Testis (tissue), 3 donors: ENCODE data around the gene FOXL2. TPM values are rescaled to one million over a fixed set of nuclear protein-coding genes. Genes with fewer than 3 reads are reported as not detected.

ENCODE experiments used
- DNase-seq: peaks from one replicate; pipeline ENCODE4 v3.0.0-alpha.2; 2019
- H3K27ac ChIP-seq, 2 donors: fragments of 200-600 bp; sonication (generic); one replicate each; pipeline ENCODE4 v1.5.1; 2019
- H3K27me3 ChIP-seq: fragments of 200-600 bp; sonication (generic); one replicate; pipeline ENCODE4 v1.5.1; 2019
- H3K36me3 ChIP-seq: fragments of 200-600 bp; sonication (generic); one replicate; pipeline ENCODE4 v1.5.1; 2017; ENCODE audit warnings: low read depth; ENCODE audit errors: missing control alignments
- H3K4me1 ChIP-seq: fragments of 200-600 bp; sonication (generic); one replicate; pipeline ENCODE4 v1.5.1; 2019
- H3K4me3 ChIP-seq, 2 donors: fragments of 200-600 bp; sonication (generic); one replicate each; pipeline ENCODE4 v1.5.1; 2017 to 2019
- H3K9me3 ChIP-seq: fragments of 200-600 bp; sonication (generic); one replicate; pipeline ENCODE4 v1.5.1; 2017
- CTCF ChIP-seq, 3 experiments: fragments of 450-650 bp in 2 of 3; fragments of 200-600 bp in 1 of 3; sonication (generic) in 1 of 3; IDR thresholded peaks; one replicate each; pipeline ENCODE4 v1.5.1; 2016 to 2019; ENCODE audit warnings: antibody characterized with exemption in 3 of 3, mild to moderate bottlenecking in 2 of 3, moderate library complexity in 1 of 3
- POLR2A ChIP-seq: fragments of 450-650 bp; IDR thresholded peaks from one replicate; pipeline ENCODE4 v1.6.1; 2017; ENCODE audit warnings: antibody characterized with exemption, mild to moderate bottlenecking, moderate library complexity
- WGBS, 2 donors: methylation state at CpG; one replicate each; pipeline ENCODE4 v1.1.5; 2018; 5-methylcytosine and 5-hydroxymethylcytosine counted together
- intact Hi-C: fragments of 100-400 bp; cut with DNase I; formaldehyde crosslinking; loops from one replicate; pipeline ENCODE4 v1.15.1; 2023; ENCODE audit warnings: low total_unique reads
- polyA plus RNA-seq: library from polyadenylated mRNA; stranded (reverse); fragments of 350-450 nt; fragmentation: Illumina TruSeq; extraction: RNeasy Lipid Tissue Mini Kit (QIAGEN cat#74804); gene quantifications from one replicate; pipeline ENCODE4 v1.2.3, GENCODE V29; 2014; ENCODE audit warnings: low read depth, low replicate concordance; ENCODE audit not compliant: insufficient read depth
- total RNA-seq, 2 donors: library from RNA; depleted of rRNA; stranded (reverse); fragments of >200 nt; gene quantifications; one replicate each; pipeline ENCODE4 v1.2.3, GENCODE V29; 2016

Gene FOXL2
- total and polyA plus RNA-seq, 3 donors from 2014 or later = 1.3 to 2.6 (median 1.9) TPM

DNA sequence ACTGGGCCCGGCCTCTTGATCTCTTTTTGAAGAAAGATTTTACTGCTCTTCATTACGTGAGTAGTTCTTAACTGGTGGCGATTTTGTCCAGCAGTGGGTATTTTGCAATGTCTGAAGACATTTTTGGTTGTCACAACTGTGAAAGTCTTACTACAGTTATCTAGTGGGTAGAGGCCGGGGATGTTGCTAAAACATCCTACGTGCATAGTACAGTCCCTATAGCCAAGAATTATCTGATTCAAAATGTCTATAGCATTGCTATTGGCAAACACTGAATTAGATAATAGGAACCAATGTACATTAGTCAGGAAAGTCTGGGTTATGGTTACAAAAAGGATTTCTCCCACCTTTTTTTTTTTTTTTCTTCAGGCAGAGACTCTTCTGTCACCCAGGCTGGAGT lies 38.1 kb downstream of the FOXL2 start:
- intact Hi-C loops = no loop called here
- no peak for DNase-seq

DNA sequence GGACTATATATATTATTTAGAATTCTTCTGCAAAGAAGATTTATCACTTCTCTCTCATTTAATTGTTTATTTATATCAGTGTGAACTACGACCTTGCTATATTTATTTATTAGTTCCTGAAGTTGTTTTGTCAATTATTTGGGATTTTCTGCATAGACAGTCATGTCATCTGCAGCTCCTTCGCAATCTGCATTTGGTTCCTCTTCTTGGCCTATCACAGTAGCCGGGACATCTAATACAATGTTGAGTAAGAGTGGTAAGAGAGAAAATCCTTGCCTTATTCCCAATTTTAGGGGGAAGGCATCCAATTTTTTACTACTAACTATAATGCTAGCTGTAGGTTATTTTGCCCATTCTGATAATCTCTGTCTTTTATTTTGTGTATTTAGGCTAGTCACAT lies 39.4 kb downstream of the FOXL2 start:
- no peak for DNase-seq
- Histone ChIP-seq H3K36me3 (no peaks in the 10 kb centered on the region), H3K27ac (no peak overlapping the region), H3K27me3 (no peaks in the 10 kb centered on the region), H3K4me1 (no peaks in the 10 kb centered on the region), H3K4me3 (no peak overlapping the region), H3K9me3 (no peaks in the 10 kb centered on the region)
- TF ChIP-seq CTCF (IDR thresholded peaks at IDR 0.05) (no peak), POLR2A (no peak)
- intact Hi-C loops = no loop called here
- 85 to 89% methylated on average over 3 of the region's 3 CpGs for WGBS, 2 donors

More for the DNA sequence above, 38.1 kb downstream of the FOXL2 start:
- H3K27me3 ChIP-seq = no peaks in the 10 kb centered on the region
- no peak overlapping the region for H3K27ac ChIP-seq
- no peak overlapping the region for H3K4me3 ChIP-seq
- H3K36me3 ChIP-seq = no peaks in the 10 kb centered on the region
- no peak for TF ChIP-seq POLR2A
- no peak for TF ChIP-seq CTCF (IDR thresholded peaks at IDR 0.05)
- H3K9me3 ChIP-seq = no peaks in the 10 kb centered on the region
- 92 to 99% methylated on average over 5 of the region's 5 CpGs for WGBS, 2 donors
- no peaks in the 10 kb centered on the region for H3K4me1 ChIP-seq

DNA sequence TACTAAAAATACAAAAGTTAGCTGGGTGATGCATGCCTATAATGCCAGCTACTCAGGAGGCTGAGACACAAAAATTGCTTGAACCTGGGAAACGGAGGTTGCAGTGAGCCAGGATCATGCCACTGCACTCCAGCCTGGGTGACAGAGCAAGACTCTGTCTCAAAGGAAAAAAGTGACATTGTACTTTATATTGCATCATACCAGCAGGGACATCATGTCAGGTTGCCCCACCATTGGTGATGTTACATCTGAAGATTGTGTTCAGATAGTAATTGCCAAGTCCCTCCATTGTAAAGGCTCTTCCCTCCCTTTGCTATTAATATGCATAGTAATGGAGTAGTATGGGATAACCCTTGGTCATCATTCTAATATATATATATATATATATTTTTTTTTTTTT lies 44.8 kb downstream of the FOXL2 start:
- Histone ChIP-seq H3K36me3 (no peaks in the 10 kb centered on the region), H3K9me3 (no peaks in the 10 kb centered on the region), H3K4me3 (no peak overlapping the region), H3K27me3 (no peaks in the 10 kb centered on the region), H3K4me1 (no peaks in the 10 kb centered on the region), H3K27ac (no peak overlapping the region)
- WGBS, 2 donors = 79 to 100% methylated on average over 1 of the region's 1 CpG
- intact Hi-C loops = no loop called here
- TF ChIP-seq POLR2A (no peak), CTCF (IDR thresholded peaks at IDR 0.05) (no peak)
- no peak for DNase-seq

DNA sequence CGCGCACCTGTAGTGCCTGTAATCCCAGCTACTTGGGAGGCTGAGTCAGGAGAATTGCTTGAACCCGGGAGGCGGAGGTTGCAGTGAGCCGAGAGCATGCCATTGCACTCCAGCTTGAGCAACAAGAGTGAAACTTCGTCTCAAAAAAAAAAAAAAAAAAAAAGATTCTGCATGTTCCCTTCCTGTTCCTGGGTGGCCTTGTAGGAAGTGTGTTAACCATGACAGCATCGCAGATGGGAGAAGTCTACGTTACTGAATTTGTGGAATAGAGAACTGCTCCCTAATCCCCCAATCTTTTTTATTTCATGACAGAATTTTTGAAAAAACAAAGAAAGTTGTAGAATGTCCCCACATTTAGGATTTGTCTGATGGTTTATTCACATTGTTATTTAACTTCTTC lies 45.4 kb downstream of the FOXL2 start:
- DNase-seq = no peak
- WGBS, 2 donors = 54 to 66% methylated on average over 8 of the region's 8 CpGs
- intact Hi-C loops = no loop called here
- H3K27ac ChIP-seq = no peak overlapping the region
- H3K9me3 ChIP-seq = no peaks in the 10 kb centered on the region
- no peaks in the 10 kb centered on the region for H3K27me3 ChIP-seq
- H3K36me3 ChIP-seq = no peaks in the 10 kb centered on the region
- TF ChIP-seq POLR2A (no peak), CTCF (IDR thresholded peaks at IDR 0.05) (no peak)
- no peaks in the 10 kb centered on the region for H3K4me1 ChIP-seq
- H3K4me3 ChIP-seq = no peak overlapping the region

DNA sequence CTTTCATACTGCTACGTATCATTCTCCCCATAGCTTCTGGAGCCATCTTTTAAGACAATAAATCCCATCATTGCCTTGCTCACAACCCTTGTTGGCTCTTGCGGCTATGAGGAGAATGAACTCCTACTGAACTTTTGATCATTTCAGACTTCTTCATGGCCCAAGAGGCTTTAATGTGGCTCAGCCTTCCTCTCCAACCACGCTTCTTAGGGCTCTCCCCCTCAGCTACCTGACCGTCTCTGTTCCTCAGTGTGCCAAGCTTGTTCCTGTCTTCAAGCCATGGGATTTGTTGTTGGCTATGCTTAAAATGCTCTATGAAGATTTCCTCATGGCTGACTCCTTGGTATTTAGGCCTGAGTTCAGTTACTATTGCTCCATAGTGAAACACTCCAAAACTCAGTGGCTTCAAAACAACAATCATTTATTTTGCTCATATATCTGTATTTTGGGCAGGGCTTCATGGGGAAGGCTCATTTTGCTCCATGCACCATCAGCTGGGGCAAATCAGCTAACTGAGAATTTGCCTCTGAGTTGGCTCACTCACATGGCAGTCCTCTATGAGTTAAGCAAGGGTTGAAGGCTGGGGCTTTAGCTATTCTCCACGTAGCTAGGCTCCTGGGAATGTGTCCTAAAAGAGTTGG lies 47.5 kb downstream of the FOXL2 start:
- TF ChIP-seq POLR2A = no peak
- no peak for TF ChIP-seq CTCF (IDR thresholded peaks at IDR 0.05)
- 95 to 96% methylated on average over 5 of the region's 5 CpGs for WGBS, 2 donors
- intact Hi-C loops = no loop called here

More for the DNA sequence above, 47.5 kb downstream of the FOXL2 start:
- Histone ChIP-seq H3K4me3 (no peak overlapping the region), H3K36me3 (no peaks in the 10 kb centered on the region), H3K27ac (no peak overlapping the region), H3K9me3 (no peaks in the 10 kb centered on the region), H3K4me1 (no peaks in the 10 kb centered on the region), H3K27me3 (no peaks in the 10 kb centered on the region)
- no peak for DNase-seq
